Measurements from ENCODE around the gene KDM3A.

GRCh38 chr2:86488561-86489250 lies 47.5 kb downstream of the KDM3A start:
- TF ChIP-seq HOXA7 (CRISPR knock-in tag; IDR thresholded peaks at IDR 0.05; ENCODE audit: borderline replicate concordance) (no peak), CTCF (tag by site-specific recombination; IDR thresholded peaks at IDR 0.05) (no peak), ZNF274 (IDR thresholded peaks at IDR 0.05; ENCODE audit: low read length) (no peak), ZNF274 (tag by site-specific recombination; IDR thresholded peaks at IDR 0.05; ENCODE audit: borderline replicate concordance) (no peak), KLF8 (tag by site-specific recombination; IDR thresholded peaks at IDR 0.05) (no peak), ZNF138 (tag by site-specific recombination; IDR thresholded peaks at IDR 0.05; ENCODE audit: borderline replicate concordance) (no peak), ZNF530 (tag by site-specific recombination; IDR thresholded peaks at IDR 0.05; ENCODE audit: low read depth) (no peak), KLF10 (tag by site-specific recombination; IDR thresholded peaks at IDR 0.05) (no peak), ZNF133 (tag by site-specific recombination; IDR thresholded peaks at IDR 0.05) (no peak), INSM2 (tag by site-specific recombination; IDR thresholded peaks at IDR 0.05) (no peak), YY1 (tag by site-specific recombination; IDR thresholded peaks at IDR 0.05) (no peak), ZBTB21 (tag by site-specific recombination; IDR thresholded peaks at IDR 0.05) (no peak), BCL6B (tag by site-specific recombination; IDR thresholded peaks at IDR 0.05) (no peak)

Data from HEK293 (cell line).